ENCODE data around the gene KLHL2. TPM values are rescaled to one million over a fixed set of nuclear protein-coding genes. Genes with fewer than 3 reads are reported as not detected.
"Not testable (repeated sequence)": the region's sequence is repeated elsewhere in the genome, so short reads cannot be mapped to it uniquely, and the experiment has no call there.

Gene KLHL2
- polyA plus RNA-seq, 3 donors, result 6.9 to 22.6 (median 11.1) TPM

GRCh38 chr4:165269931-165270330 lies 62.6 kb downstream of the KLHL2 start:
- 100% methylated on average over 4 of the region's 7 CpGs for WGBS (ENCODE audit: insufficient coverage)
- H3K36me3 Mint-ChIP-seq, result peaks cover 47 to 49% of the 10 kb centered on the region in 2 donors
- H3K4me1 Mint-ChIP-seq; H3K9me3 ChIP-seq (replicated peaks in 1 of 2; ENCODE audit: control insufficient read depth in 1 of 2, insufficient read depth in 1 of 2, low read length in 2 of 2); H3K4me3 Mint-ChIP-seq; DNase-seq; H4K20me1 ChIP-seq (ENCODE audit: insufficient read depth, low read length); H2AFZ ChIP-seq (ENCODE audit: insufficient read depth, low read depth, low read length, poor library complexity, severe bottlenecking); H3K4me3 ChIP-seq (replicated peaks in 1 of 3; ENCODE audit: low read depth in 2 of 3, low read length in 3 of 3); H3K9me3 Mint-ChIP-seq; intact Hi-C loops (cut with micrococcal nuclease); H3K27me3 ChIP-seq (ENCODE audit: control insufficient read depth in 2 of 2, insufficient read depth in 2 of 2, low read length in 2 of 2); H3K4me2 ChIP-seq (replicated peaks; ENCODE audit: extremely low read depth, low read length, poor library complexity, severe bottlenecking); H3K27ac ChIP-seq (ENCODE audit: low read depth in 1 of 2, low read length in 2 of 2); H3K79me2 ChIP-seq (ENCODE audit: insufficient read depth, low read length); H3K4me1 ChIP-seq (ENCODE audit: control insufficient read depth in 1 of 2, insufficient read depth in 2 of 2, low read length in 2 of 2); H3K27me3 Mint-ChIP-seq (ENCODE audit: low read depth in 3 of 3); H3K9ac ChIP-seq (ENCODE audit: insufficient read depth, low read length, poor library complexity, severe bottlenecking): not testable (repeated sequence)
- peaks cover 4 to 13% of the 10 kb centered on the region in 2 donors for H3K36me3 ChIP-seq (replicated peaks in 1 of 2; ENCODE audit: control insufficient read depth in 1 of 2, insufficient read depth in 2 of 2, low read length in 2 of 2)
- peak overlapping the region in 1 of 7 donors; percentile 6 for H3K27ac Mint-ChIP-seq

- H3K9me3 ChIP-seq (replicated peaks in 1 of 2; ENCODE audit: control insufficient read depth in 1 of 2, insufficient read depth in 1 of 2, low read length in 2 of 2); H3K4me3 Mint-ChIP-seq; DNase-seq; H3K4me2 ChIP-seq (replicated peaks; ENCODE audit: extremely low read depth, low read length, poor library complexity, severe bottlenecking); H3K9ac ChIP-seq (ENCODE audit: insufficient read depth, low read length, poor library complexity, severe bottlenecking); H3K9me3 Mint-ChIP-seq; H3K27me3 Mint-ChIP-seq (ENCODE audit: low read depth in 3 of 3); H3K27ac Mint-ChIP-seq; H3K4me1 ChIP-seq (ENCODE audit: control insufficient read depth in 1 of 2, insufficient read depth in 2 of 2, low read length in 2 of 2); intact Hi-C loops (cut with micrococcal nuclease); H3K79me2 ChIP-seq (ENCODE audit: insufficient read depth, low read length); H2AFZ ChIP-seq (ENCODE audit: insufficient read depth, low read depth, low read length, poor library complexity, severe bottlenecking); H3K27me3 ChIP-seq (ENCODE audit: control insufficient read depth in 2 of 2, insufficient read depth in 2 of 2, low read length in 2 of 2); H3K27ac ChIP-seq (ENCODE audit: low read depth in 1 of 2, low read length in 2 of 2); H3K4me3 ChIP-seq (replicated peaks in 1 of 3; ENCODE audit: low read depth in 2 of 3, low read length in 3 of 3); H4K20me1 ChIP-seq (ENCODE audit: insufficient read depth, low read length): not testable (repeated sequence)
- Mint-ChIP-seq H3K36me3 (peaks cover 41 to 48% of the 10 kb centered on the region in 2 donors), H3K4me1 (peaks cover 10% of the 10 kb centered on the region)
- WGBS (ENCODE audit: insufficient coverage), result no CpG with 5 or more reads among the region's 2 CpGs
- peaks cover 7 to 26% of the 10 kb centered on the region in 2 donors for H3K36me3 ChIP-seq (replicated peaks in 1 of 2; ENCODE audit: control insufficient read depth in 1 of 2, insufficient read depth in 2 of 2, low read length in 2 of 2)
These were observed 66.1 kb downstream of the KLHL2 start for GRCh38 chr4:165273443-165273842.

GRCh38 chr4:165275357-165275756 lies 68.0 kb downstream of the KLHL2 start:
- H3K36me3 ChIP-seq (replicated peaks in 1 of 2; ENCODE audit: control insufficient read depth in 1 of 2, insufficient read depth in 2 of 2, low read length in 2 of 2), result peaks cover 11 to 32% of the 10 kb centered on the region in 2 donors
- intact Hi-C loops (cut with micrococcal nuclease); DNase-seq; H4K20me1 ChIP-seq (ENCODE audit: insufficient read depth, low read length); H3K4me3 Mint-ChIP-seq; H3K27me3 Mint-ChIP-seq (ENCODE audit: low read depth in 3 of 3); H3K27me3 ChIP-seq (ENCODE audit: control insufficient read depth in 2 of 2, insufficient read depth in 2 of 2, low read length in 2 of 2); H3K4me1 Mint-ChIP-seq; H3K79me2 ChIP-seq (ENCODE audit: insufficient read depth, low read length); H2AFZ ChIP-seq (ENCODE audit: insufficient read depth, low read depth, low read length, poor library complexity, severe bottlenecking); H3K4me3 ChIP-seq (replicated peaks in 1 of 3; ENCODE audit: low read depth in 2 of 3, low read length in 3 of 3); H3K9me3 ChIP-seq (replicated peaks in 1 of 2; ENCODE audit: control insufficient read depth in 1 of 2, insufficient read depth in 1 of 2, low read length in 2 of 2); H3K9me3 Mint-ChIP-seq; H3K4me1 ChIP-seq (ENCODE audit: control insufficient read depth in 1 of 2, insufficient read depth in 2 of 2, low read length in 2 of 2); H3K27ac Mint-ChIP-seq; H3K9ac ChIP-seq (ENCODE audit: insufficient read depth, low read length, poor library complexity, severe bottlenecking); H3K4me2 ChIP-seq (replicated peaks; ENCODE audit: extremely low read depth, low read length, poor library complexity, severe bottlenecking): not testable (repeated sequence)
- no CpG with 5 or more reads among the region's 3 CpGs for WGBS (ENCODE audit: insufficient coverage)
- H3K36me3 Mint-ChIP-seq, result peaks cover 34 to 51% of the 10 kb centered on the region in 2 donors
- H3K27ac ChIP-seq (ENCODE audit: low read depth in 1 of 2, low read length in 2 of 2), result peak overlapping the region in 1 of 2 donors; percentile 45

GRCh38 chr4:165279531-165279930 lies 72.2 kb downstream of the KLHL2 start:
- intact Hi-C loops (cut with micrococcal nuclease); H2AFZ ChIP-seq (ENCODE audit: insufficient read depth, low read depth, low read length, poor library complexity, severe bottlenecking); H3K27me3 Mint-ChIP-seq (ENCODE audit: low read depth in 3 of 3); H3K9me3 ChIP-seq (replicated peaks in 1 of 2; ENCODE audit: control insufficient read depth in 1 of 2, insufficient read depth in 1 of 2, low read length in 2 of 2); H3K9ac ChIP-seq (ENCODE audit: insufficient read depth, low read length, poor library complexity, severe bottlenecking); H3K79me2 ChIP-seq (ENCODE audit: insufficient read depth, low read length); H3K27ac ChIP-seq (ENCODE audit: low read depth in 1 of 2, low read length in 2 of 2); H3K27ac Mint-ChIP-seq; H3K4me1 ChIP-seq (ENCODE audit: control insufficient read depth in 1 of 2, insufficient read depth in 2 of 2, low read length in 2 of 2); H3K4me2 ChIP-seq (replicated peaks; ENCODE audit: extremely low read depth, low read length, poor library complexity, severe bottlenecking); H3K9me3 Mint-ChIP-seq; H3K27me3 ChIP-seq (ENCODE audit: control insufficient read depth in 2 of 2, insufficient read depth in 2 of 2, low read length in 2 of 2); H3K4me1 Mint-ChIP-seq; DNase-seq; H3K4me3 Mint-ChIP-seq; H3K4me3 ChIP-seq (replicated peaks in 1 of 3; ENCODE audit: low read depth in 2 of 3, low read length in 3 of 3); H4K20me1 ChIP-seq (ENCODE audit: insufficient read depth, low read length): not testable (repeated sequence)
- H3K36me3 Mint-ChIP-seq, result peaks cover 35 to 50% of the 10 kb centered on the region in 2 donors
- WGBS (ENCODE audit: insufficient coverage), result 96% methylated on average over 18 of the region's 20 CpGs
- H3K36me3 ChIP-seq (replicated peaks in 1 of 2; ENCODE audit: control insufficient read depth in 1 of 2, insufficient read depth in 2 of 2, low read length in 2 of 2), result peaks cover 7 to 19% of the 10 kb centered on the region in 2 donors
